Neural crest cell (in vitro differentiated cells): ENCODE results near the gene ZC3H12C. TPM values are rescaled to one million over a fixed set of nuclear protein-coding genes. Genes with fewer than 3 reads are reported as not detected.

Experiments used
- DNase-seq: peaks from one replicate; pipeline ENCODE4 v3.0.0; 2021; ENCODE audit warnings: low read depth, mixed read lengths, low spot score
- H3K27ac Mint-ChIP-seq: one replicate; pipeline ENCODE4 v1.8.0; 2021; ENCODE audit warnings: mild to moderate bottlenecking, mixed read lengths; ENCODE audit not compliant: unreplicated experiment
- H3K27me3 Mint-ChIP-seq: 2 replicates; pipeline ENCODE4 v1.8.0; 2021; ENCODE audit warnings: low read depth, mild to moderate bottlenecking, mixed read lengths
- H3K36me3 Mint-ChIP-seq: 2 replicates; pipeline ENCODE4 v1.8.0; 2021; ENCODE audit warnings: low read depth, mild to moderate bottlenecking, mixed read lengths
- H3K4me1 Mint-ChIP-seq: 2 replicates; pipeline ENCODE4 v1.8.0; 2021; ENCODE audit warnings: mixed read lengths
- H3K4me3 Mint-ChIP-seq: one replicate; pipeline ENCODE4 v1.8.0; 2021; ENCODE audit warnings: mild to moderate bottlenecking, mixed read lengths
- H3K9me3 Mint-ChIP-seq: 2 replicates; pipeline ENCODE4 v1.8.0; 2021; ENCODE audit warnings: mixed read lengths
- total RNA-seq: library from RNA; stranded (reverse); gene quantifications from 2 replicates; pipeline ENCODE4 v1.2.1, GENCODE V29; 2021
- TF ChIP-seq, protein P1 (sequence below): fragments of 200-600 bp; sonication (generic); conservative IDR thresholded peaks from 2 replicates; pipeline ENCODE4 v1.5.0; 2021; ENCODE audit warnings: antibody characterized with exemption, mild to moderate bottlenecking

The ZC3H12C gene
- total RNA-seq, 1 donor from 2014 or later: 14.4 TPM

DNA sequence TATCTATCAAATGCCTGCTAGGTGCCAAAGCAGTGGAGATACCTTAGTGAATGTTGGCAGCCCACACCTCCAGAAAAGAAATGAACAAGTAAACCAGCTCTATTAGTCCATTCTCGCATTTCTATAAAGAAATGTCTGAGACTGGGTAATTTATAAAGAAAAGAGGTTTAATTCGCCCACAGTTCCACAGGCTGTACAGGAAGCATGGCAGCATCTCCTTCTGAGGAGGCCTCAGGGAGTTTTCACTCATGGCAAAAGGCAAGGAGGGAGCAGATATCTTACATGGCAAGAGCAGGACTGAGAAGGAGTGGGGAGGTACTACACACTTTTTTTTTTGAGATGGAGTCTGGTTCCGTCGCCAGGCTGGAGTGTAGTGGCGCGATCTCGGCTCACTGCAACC, 18.7 kb upstream of the ZC3H12C start:
- H3K27ac Mint-ChIP-seq: no peak overlapping the region
- H3K4me1 Mint-ChIP-seq: peaks cover 20% of the 10 kb centered on the region
- peaks cover 3% of the 10 kb centered on the region for H3K36me3 Mint-ChIP-seq
- H3K4me3 Mint-ChIP-seq: no peak overlapping the region
- TF ChIP-seq, protein P1, sequence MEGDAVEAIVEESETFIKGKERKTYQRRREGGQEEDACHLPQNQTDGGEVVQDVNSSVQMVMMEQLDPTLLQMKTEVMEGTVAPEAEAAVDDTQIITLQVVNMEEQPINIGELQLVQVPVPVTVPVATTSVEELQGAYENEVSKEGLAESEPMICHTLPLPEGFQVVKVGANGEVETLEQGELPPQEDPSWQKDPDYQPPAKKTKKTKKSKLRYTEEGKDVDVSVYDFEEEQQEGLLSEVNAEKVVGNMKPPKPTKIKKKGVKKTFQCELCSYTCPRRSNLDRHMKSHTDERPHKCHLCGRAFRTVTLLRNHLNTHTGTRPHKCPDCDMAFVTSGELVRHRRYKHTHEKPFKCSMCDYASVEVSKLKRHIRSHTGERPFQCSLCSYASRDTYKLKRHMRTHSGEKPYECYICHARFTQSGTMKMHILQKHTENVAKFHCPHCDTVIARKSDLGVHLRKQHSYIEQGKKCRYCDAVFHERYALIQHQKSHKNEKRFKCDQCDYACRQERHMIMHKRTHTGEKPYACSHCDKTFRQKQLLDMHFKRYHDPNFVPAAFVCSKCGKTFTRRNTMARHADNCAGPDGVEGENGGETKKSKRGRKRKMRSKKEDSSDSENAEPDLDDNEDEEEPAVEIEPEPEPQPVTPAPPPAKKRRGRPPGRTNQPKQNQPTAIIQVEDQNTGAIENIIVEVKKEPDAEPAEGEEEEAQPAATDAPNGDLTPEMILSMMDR: no peak
- DNase-seq: no peak
- no peaks in the 10 kb centered on the region for H3K9me3 Mint-ChIP-seq
- no peaks in the 10 kb centered on the region for H3K27me3 Mint-ChIP-seq

DNA sequence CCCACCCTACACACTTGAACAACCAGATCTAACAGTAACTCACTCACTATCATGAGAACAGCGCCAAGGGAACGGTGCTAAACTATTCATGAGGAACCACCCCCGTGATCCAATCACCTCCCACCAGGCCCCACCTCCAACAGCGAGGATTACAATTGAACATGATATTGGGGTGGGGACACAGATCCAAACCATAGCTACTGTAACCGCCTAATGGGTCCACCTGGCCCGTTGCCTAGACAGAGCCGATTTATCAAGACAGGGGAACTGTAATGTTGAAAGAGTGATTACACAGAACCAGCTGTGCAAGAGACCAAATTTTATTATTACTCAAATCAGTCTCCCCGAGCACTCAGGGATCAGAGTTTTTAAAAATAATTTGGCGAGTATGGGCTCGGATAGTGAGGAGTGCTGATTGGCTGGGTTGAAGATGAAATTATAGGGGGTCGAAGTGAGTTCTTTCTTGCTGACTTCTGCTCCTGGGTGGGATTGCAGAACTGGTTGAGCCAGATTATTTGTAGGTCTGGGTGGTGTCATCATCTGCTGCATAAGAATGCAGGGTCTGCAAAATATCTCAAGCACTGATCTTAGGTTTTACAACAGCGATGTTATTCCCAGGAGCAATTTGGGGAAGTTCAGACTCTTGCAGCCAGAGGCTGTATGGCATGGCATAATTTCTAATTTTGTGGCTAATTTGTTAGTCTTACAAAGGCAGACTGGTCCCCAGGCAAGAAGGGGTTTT, 17.9 kb upstream of the ZC3H12C start:
- no peak for DNase-seq
- peak overlapping the region; percentile 8 for H3K27ac Mint-ChIP-seq

DNA sequence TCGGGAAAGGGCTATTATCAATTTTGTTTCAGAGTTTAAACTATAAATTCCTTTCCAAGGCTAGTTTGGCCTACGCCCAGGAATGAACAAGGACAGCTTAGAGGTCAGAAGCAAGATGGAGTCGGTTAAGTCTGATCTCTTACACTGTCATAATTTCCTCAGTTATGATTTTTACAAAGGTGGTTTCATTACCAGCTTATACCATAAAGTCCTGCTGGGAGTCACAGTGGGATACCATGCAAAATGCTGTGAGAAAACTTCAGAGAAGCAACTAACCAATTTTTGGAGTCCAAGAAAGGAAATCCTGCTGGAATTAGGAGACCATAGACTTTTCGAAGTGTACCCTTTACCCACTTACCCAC, 17.4 kb upstream of the ZC3H12C start:
- H3K27me3 Mint-ChIP-seq: no peaks in the 10 kb centered on the region
- H3K9me3 Mint-ChIP-seq: no peaks in the 10 kb centered on the region
- DNase-seq: no peak
- peaks cover 20% of the 10 kb centered on the region for H3K4me1 Mint-ChIP-seq
- TF ChIP-seq, protein P1: no peak
- H3K27ac Mint-ChIP-seq: no peak overlapping the region
- peaks cover 3% of the 10 kb centered on the region for H3K36me3 Mint-ChIP-seq
- no peak overlapping the region for H3K4me3 Mint-ChIP-seq

More for the DNA sequence above, 17.9 kb upstream of the ZC3H12C start:
- Mint-ChIP-seq H3K27me3 (no peaks in the 10 kb centered on the region), H3K4me3 (no peak overlapping the region), H3K9me3 (no peaks in the 10 kb centered on the region), H3K4me1 (peaks cover 20% of the 10 kb centered on the region), H3K36me3 (peaks cover 3% of the 10 kb centered on the region)
- TF ChIP-seq, protein P1: no peak

DNA sequence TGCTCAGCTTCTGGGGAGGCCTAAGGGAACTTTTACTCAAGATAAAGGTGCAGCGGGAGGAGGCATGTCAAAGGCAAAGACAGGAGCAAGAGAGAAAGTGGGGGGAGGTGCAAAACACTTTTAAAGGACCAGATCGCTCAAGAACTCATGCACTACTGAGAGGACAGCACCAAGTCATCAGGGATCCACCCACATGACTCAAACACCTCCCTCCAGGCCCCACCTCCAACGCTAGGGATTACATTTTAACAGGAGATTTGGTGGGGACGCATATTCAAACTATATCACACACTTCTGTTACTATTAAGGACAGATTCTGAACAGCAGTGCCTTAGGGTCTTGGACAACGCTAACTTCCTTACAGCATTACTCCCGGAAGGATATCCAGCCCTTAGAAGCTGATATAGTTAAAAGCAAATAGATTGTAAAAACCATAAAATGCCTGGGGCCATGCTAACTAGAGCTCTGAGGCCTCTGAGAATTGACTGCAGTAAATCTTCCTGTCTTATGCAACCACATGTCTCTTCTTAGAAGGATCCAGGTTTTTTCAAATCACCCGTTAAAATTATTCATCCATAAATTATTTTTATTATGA, 16.7 kb upstream of the ZC3H12C start:
- H3K27ac Mint-ChIP-seq: no peak overlapping the region
- H3K36me3 Mint-ChIP-seq: peaks cover 3% of the 10 kb centered on the region
- DNase-seq: no peak
- TF ChIP-seq, protein P1: no peak
- H3K4me3 Mint-ChIP-seq: no peak overlapping the region
- no peaks in the 10 kb centered on the region for H3K27me3 Mint-ChIP-seq
- H3K4me1 Mint-ChIP-seq: peaks cover 20% of the 10 kb centered on the region
- H3K9me3 Mint-ChIP-seq: no peaks in the 10 kb centered on the region

DNA sequence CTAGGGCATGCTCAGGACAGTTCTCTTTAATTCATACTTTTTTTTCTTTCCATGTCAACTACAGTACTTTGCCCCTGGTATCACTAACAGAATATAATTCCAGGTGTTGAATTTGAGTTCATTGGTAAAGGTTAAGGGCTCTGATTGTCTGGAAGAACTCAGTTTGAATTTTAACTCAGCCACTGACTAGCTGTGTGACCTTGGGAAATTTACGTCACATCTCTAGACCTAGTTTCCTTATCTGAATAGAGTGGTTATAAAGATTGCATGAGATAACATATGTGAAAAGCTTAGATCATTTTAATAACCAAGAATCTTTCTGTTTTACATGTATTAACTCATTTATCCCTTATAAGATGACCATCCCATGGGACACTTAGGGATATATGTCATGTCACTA, 15.8 kb upstream of the ZC3H12C start:
- peaks cover 3% of the 10 kb centered on the region for H3K36me3 Mint-ChIP-seq
- TF ChIP-seq, protein P1: no peak
- H3K4me1 Mint-ChIP-seq: peaks cover 20% of the 10 kb centered on the region
- H3K9me3 Mint-ChIP-seq: no peaks in the 10 kb centered on the region
- DNase-seq: no peak
- H3K4me3 Mint-ChIP-seq: no peak overlapping the region
- H3K27me3 Mint-ChIP-seq: no peaks in the 10 kb centered on the region
- H3K27ac Mint-ChIP-seq: no peak overlapping the region
